ENCODE measurements around the gene GNL1.

DNA sequence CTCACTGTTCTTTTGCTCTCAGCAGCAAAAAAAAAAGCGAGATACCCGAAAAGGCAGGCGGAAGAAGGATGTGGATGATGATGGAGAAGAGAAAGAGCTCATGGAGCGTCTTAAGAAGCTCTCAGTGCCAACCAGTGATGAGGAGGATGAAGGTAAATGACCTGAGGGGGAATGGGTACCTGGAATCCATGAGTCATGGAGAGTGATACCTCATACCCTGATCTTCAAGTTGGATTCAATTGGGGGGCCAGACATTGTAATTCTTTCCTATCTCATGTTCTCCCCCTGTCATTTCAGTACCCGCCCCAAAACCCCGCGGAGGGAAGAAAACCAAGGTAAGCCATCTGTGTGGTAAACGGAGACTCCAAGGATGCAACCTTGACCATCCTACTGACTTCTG, 21.8 kb upstream of the GNL1 start:
- TF ChIP-seq CTCF (IDR thresholded peaks at IDR 0.05; ENCODE audit: extremely low read depth in 1 of 2, insufficient read depth in 1 of 2, low read depth in 1 of 2, low read length in 2 of 2): no peak
- TF ChIP-seq FOS (IDR thresholded peaks at IDR 0.05; ENCODE audit: borderline replicate concordance, insufficient read depth, low read length): no peak
- TF ChIP-seq MAX (IDR thresholded peaks at IDR 0.05; ENCODE audit: insufficient read depth, insufficient read length): no peak
- TF ChIP-seq EZH2 (IDR thresholded peaks at IDR 0.05; ENCODE audit: borderline replicate concordance, low read depth, low read length, severe bottlenecking): no peak
- no peak for TF ChIP-seq JUN (IDR thresholded peaks at IDR 0.05; ENCODE audit: borderline replicate concordance, insufficient read depth, insufficient read length, low read depth)
- no peak for TF ChIP-seq GATA2 (IDR thresholded peaks at IDR 0.05; ENCODE audit: insufficient read depth, insufficient read length, low read depth, low read length)
- no peak for TF ChIP-seq MYC (IDR thresholded peaks at IDR 0.05; ENCODE audit: low read depth, low read length)
- TF ChIP-seq POLR2AphosphoS5 (IDR thresholded peaks at IDR 0.05; ENCODE audit: insufficient read depth, low read depth, low read length): no peak
